ENCODE results near the gene SLC16A6.

SLC16A6 gene, protein sequence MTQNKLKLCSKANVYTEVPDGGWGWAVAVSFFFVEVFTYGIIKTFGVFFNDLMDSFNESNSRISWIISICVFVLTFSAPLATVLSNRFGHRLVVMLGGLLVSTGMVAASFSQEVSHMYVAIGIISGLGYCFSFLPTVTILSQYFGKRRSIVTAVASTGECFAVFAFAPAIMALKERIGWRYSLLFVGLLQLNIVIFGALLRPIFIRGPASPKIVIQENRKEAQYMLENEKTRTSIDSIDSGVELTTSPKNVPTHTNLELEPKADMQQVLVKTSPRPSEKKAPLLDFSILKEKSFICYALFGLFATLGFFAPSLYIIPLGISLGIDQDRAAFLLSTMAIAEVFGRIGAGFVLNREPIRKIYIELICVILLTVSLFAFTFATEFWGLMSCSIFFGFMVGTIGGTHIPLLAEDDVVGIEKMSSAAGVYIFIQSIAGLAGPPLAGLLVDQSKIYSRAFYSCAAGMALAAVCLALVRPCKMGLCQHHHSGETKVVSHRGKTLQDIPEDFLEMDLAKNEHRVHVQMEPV

DNA sequence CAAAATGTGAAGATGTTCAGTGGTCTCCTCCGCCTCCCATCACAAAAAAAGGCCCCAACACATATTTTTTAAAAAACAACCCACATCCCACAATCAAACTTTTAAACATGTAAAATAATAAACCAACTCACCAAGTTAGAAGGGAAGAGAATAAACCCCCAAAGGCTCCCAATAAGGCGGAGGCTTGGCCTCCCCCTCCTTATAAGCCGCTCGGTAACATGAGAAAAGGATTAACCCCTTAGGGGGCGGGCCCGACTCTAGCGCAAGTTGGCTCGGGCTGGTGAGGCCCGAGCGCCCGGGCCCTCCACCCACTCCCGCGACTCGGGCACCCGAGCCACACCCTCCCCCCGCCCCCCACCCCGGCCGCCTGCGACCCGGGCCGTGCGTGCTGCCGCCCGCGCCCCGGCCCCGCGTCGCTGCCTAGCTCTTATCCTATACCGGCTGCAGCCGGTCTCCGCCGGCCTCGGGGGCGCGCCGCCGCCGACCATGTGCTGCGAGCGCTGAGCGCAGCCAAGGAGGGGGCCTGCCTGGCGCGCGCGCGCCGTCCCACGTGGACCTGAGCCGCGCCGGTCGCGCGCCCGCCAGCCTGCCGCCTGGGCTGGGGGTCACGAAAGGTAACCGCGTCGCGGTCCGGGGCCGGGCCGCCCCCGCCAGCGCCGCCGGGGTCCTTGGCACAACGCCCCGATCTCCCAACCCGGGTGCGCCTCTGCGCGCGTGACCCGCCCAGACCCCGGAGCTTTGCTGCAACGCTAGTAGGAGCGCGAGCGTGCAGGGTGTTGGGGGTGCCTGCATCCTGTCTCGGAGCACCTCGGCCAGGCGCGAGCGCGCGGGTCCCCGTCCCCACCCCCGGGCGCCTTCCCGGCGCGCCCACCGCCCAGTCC is at the start of gene SLC16A6, which contains the start of gene ARSG:
Gene SLC16A6, minus strand, starts transcription at position 173 of the 881 bp plus-strand sequence. CDS start 12,807 bp downstream, outside the sequence.
Gene ARSG, plus strand, starts transcription at position 541 of the 881 bp plus-strand sequence. CDS start 15,999 bp downstream, outside the sequence.
- DNase-seq, result peak; percentile 77 to 80
- no peak for TF ChIP-seq POLR2A (IDR thresholded peaks at IDR 0.05; ENCODE audit: low read length)
- TF ChIP-seq GATA1 (IDR thresholded peaks at IDR 0.05; ENCODE audit: low read depth, low read length), result no peak

DNA sequence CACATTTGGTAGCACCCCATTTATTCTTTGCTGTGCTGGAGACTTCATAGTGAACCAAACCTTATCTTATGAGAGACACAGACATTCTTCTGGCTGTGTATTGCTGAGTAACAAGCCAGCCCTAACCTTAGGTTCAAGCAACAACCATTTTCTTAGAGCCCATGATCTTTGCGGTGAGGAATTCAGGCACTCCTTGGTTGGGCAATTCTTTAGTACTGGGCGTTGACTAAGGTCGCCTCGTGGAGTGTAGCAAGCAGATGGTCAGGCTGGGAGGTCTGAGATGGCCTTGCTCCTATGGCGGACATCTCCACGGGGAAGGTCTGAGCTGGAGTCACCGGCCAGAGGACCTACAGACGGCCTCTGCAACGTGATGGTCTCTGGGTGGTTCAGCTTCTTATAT is 43.5 kb upstream of the SLC16A6 start:
- no peak for TF ChIP-seq POLR2A (IDR thresholded peaks at IDR 0.05; ENCODE audit: low read length)
- no peak for TF ChIP-seq GATA1 (IDR thresholded peaks at IDR 0.05; ENCODE audit: low read depth, low read length)
- DNase-seq, result no peak

DNA sequence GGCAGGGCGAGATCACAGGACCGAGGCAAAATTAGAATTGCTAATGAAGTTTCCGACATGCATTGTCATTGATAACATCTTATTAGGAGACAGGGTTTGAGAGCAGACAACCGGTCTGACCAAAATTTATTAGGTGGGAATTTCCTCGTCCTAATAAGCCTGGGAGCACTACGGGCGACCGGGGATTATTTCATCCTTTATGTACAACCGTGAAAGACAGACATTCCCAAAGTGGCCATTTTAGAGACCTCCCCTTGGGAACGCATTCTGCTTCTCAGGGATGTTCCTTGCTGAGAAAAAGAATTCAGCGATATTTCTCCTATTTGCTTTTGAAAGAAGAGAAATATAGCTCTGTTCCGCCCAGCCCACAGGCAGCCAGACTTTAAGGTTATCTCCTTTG is 41.0 kb upstream of the SLC16A6 start:
- DNase-seq, result peak in 1 of 2 experiments; percentile 11

DNA sequence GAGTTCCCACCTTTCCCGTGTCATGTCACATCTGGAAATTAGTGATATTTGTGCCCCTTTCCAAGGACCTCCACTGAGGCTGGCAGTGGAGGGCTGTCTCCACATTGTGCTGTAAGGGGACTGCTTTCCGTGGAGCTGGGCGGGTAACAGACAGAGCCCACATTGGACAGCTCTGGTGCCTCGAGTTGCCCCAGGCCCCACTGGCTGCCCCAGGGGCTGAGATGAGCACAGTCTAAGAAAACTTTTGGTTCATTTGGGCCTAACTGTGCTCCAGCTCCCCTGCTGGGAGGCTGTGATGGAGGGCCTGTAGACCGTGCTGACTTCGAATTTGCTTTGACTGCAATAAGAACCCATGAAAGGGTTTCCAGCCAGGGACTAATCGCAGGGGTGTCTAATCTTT is 38.4 kb upstream of the SLC16A6 start:
- no peak for DNase-seq
- TF ChIP-seq GATA1 (IDR thresholded peaks at IDR 0.05; ENCODE audit: low read depth, low read length), result no peak
- no peak for TF ChIP-seq POLR2A (IDR thresholded peaks at IDR 0.05; ENCODE audit: low read length)

DNA sequence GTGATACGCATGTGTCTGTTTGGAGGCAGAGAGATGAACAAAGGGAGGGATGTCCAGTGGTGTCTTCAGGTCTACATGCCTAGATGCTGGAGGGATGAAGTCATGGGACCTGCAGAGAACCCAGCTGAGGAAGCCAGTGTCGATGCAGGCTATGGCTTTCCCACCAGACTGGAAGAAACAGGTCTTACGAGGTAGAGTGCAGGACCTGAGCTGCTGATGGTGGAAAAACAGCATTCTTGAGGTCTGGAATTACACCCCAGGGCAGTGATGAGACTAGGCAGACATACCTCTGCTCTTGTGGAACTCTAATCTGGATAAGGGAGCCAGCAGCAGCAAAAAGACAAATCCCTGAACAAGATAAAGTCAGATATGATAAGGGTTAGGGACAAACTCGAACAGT is 37.7 kb upstream of the SLC16A6 start:
- TF ChIP-seq POLR2A (IDR thresholded peaks at IDR 0.05; ENCODE audit: low read length) (no peak), GATA1 (IDR thresholded peaks at IDR 0.05; ENCODE audit: low read depth, low read length) (no peak)
- DNase-seq, result no peak

DNA sequence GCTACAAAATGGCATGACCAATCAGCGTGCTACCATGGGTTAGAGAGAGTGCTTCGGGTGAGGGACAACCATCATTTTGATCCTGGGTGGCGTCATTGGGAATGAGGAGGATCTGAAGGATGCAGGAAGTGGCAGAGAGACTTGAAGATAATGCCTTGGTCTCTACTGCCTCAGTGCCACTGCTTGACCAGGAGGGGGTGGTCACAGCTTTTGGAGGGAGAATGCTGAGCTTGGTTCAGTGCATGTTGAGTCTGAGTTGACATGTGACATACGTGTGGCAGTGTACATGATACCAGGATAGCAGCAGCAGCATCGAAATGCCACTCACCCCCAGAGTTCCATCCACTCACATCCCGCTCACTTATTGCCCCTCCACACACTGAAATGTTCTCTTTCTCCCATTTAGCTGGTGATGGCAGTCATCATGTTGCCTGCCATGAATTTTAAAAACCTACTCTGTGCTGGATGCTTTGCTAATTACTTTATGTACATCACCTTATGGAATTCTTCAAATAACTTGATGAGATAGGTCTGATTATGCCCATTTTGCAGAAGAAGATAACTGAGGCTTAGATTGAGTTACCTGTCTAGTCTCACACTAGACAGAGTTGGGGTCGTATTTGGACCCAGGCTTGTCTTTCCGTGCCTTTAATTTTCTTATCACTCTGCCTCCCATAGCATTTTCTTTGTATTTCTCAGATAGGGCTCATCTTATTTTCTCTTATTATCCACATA is 37.1 kb upstream of the SLC16A6 start:
- peak; percentile 9 to 17 for DNase-seq
- TF ChIP-seq GATA1 (IDR thresholded peaks at IDR 0.05; ENCODE audit: low read depth, low read length) (no peak), POLR2A (IDR thresholded peaks at IDR 0.05; ENCODE audit: low read length) (no peak)

DNA sequence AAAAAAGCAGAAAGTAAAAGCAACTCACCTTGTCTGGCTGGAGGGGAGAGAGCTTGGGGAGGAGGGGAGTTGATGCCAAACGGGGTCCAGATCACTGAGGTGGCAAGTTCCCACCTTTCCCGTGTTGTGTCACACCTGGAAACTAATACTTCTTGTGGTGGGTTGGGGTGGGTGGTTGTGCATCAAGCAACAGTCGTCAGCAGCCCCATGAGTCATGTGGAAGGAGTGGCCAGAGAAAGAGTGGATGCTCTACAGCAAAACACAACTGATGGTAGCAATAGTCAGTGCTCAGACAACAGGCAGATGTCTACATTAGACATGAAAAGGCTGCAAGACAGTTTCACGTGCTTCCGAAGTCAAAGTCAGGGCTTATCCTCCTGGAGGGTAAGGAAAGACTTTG is 35.8 kb upstream of the SLC16A6 start:
- TF ChIP-seq POLR2A (IDR thresholded peaks at IDR 0.05; ENCODE audit: low read length), result no peak
- no peak for TF ChIP-seq GATA1 (IDR thresholded peaks at IDR 0.05; ENCODE audit: low read depth, low read length)
- DNase-seq, result no peak

DNA sequence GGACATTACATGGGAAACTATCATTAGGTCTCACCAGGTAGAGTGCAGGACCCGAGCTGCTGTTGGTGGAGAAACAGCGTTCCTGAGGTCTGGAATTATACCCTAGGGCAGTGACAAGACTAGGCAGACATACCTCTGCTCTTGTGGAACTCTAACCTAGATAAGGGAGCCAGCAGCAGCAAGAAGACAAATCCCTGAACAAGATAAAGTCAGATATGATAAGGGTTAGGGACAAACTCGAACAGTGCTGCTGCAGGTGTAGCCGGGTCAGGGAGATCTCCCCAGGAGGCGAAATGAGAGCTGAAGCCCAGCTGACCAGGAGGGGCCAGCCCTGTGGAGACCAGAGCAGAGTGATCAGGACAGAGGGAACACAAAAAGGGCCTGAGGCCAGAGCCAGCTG is 35.0 kb upstream of the SLC16A6 start:
- TF ChIP-seq GATA1 (IDR thresholded peaks at IDR 0.05; ENCODE audit: low read depth, low read length) (no peak), POLR2A (IDR thresholded peaks at IDR 0.05; ENCODE audit: low read length) (no peak)

DNA sequence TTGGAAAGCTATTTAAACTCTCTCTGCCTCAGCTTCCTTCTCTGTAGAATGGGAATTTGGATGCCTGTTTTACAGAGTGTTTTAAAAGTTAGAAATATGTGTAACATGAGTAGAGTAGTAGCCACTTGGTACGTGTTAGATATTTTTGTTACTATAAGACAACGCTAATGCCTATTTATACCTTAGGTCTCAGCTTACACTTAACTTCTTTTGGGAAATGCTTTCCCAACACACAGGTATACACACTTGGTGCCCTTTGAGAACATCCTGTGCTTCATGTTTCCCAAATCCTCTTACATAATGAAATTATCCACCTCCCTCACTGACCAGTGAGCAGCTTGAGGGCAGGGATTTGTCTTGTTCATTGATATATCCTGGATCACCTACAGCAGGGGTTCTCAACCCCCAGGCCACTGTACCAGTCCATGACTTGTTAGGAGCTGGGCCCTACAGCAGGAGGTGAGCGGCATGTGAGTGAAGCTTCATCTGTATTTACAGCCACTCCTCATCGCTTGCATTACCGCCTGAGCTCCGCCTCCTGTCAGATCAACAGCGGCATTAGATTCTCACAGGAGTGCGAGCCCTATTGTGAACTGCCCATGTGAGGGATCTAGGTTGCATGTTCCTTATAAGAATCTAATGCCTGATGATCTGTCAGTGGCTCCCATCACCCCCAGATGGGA is 33.9 kb upstream of the SLC16A6 start:
- TF ChIP-seq POLR2A (IDR thresholded peaks at IDR 0.05; ENCODE audit: low read length), result no peak
- TF ChIP-seq GATA1 (IDR thresholded peaks at IDR 0.05; ENCODE audit: low read depth, low read length), result no peak
- DNase-seq, result no peak

More for the DNA sequence above, 35.0 kb upstream of the SLC16A6 start:
- DNase-seq, result no peak

DNA sequence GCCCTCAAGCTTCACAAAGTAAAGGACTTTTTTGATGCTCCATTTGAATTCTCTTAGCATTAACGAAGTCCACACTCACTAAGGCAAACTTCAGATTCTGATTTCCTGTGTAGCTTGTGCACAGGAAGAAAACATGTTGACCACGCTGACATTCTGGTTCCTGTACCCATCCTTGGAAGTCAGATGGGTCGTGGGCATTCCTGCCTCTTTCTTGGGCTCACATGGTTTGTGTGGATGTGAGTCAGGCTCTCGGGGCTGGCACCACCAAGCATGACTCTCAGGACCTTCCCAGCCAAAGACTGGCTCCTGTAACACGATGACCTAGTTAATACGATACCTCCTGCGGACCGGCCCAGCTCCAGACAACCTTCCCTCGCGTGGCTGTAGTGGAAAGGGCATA is 33.2 kb upstream of the SLC16A6 start:
- TF ChIP-seq POLR2A (IDR thresholded peaks at IDR 0.05; ENCODE audit: low read length), result no peak
- TF ChIP-seq GATA1 (IDR thresholded peaks at IDR 0.05; ENCODE audit: low read depth, low read length), result no peak
- no peak for DNase-seq

DNA sequence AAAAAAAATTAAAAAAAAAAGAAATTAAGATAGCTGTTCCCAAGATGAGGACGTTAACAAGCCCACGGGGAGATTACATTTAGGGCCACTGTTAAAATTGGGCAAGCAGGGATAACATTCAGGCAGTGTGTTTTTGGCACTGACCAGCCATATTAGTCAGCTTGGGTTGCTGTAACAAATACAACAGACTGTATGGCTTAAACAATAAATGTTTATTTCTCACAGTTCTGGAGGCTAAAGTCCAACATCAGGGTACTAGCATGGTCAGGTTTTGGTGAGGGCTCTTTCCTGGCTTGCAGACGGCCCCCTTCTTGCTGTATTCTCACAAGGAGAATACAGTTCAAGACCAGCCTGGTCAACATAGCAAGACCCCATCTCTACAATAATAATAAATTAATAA is 31.7 kb upstream of the SLC16A6 start:
- TF ChIP-seq GATA1 (IDR thresholded peaks at IDR 0.05; ENCODE audit: low read depth, low read length), result no peak
- TF ChIP-seq POLR2A (IDR thresholded peaks at IDR 0.05; ENCODE audit: low read length), result no peak

DNA sequence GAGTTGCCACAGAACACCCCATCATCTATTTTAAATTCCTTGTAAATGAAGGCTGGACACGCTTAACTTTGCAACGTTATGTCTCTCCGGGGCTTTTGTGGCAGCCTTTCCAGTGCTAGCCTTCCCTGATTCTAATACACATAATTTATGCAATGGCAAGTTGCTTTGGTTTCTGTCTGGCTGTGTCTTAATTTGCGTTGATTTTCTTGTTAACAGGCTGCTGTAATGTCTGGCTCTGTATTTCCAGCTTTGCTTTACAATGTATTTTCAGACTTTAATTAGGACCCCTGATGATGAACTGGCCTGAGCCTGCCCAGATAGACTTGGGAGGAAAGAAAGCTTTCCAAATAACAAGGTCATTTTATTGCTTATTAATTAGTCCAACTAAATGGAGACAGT is 30.6 kb upstream of the SLC16A6 start:
- TF ChIP-seq GATA1 (IDR thresholded peaks at IDR 0.05; ENCODE audit: low read depth, low read length) (no peak), POLR2A (IDR thresholded peaks at IDR 0.05; ENCODE audit: low read length) (no peak)
- no peak for DNase-seq

More for the DNA sequence above, 31.7 kb upstream of the SLC16A6 start:
- no peak for DNase-seq

DNA sequence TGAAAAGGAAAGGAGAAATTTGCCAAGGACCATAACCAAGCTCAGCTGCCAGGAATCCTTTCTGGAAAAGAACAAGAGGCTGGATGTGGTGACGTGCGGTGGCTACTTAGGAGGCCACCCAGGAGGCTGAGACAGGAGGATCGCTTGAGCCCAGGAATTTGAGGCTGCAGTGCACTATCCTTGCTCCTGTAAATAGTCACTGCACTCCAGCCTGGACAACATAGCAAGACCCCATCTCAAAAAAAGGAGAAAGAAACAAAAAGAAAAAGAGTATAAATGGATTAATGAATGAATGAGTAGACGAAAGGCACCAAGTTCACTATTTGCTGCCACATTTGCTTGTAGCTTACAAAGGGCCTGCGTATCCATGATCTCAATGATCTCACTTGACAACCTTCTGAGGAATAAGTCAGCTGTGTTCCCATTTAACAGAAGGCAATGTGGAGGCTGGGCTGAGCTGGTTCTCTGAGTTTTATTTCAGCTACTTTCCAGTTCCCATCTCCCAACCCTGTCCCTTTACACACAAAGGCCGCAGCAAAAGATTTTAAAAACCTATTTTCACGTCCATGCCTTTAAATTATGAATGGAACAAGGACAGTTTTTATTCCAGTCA is 30.1 kb upstream of the SLC16A6 start:
- DNase-seq, result no peak
- no peak for TF ChIP-seq POLR2A (IDR thresholded peaks at IDR 0.05; ENCODE audit: low read length)
- no peak for TF ChIP-seq GATA1 (IDR thresholded peaks at IDR 0.05; ENCODE audit: low read depth, low read length)

Measured in erythroblast (primary cell).